IPS-18c (cell line): ENCODE results near the gene CFAP74.
"Not testable (repeated sequence)": the region's sequence is repeated elsewhere in the genome, so short reads cannot be mapped to it uniquely, and the experiment has no call there.

Source experiments
- H3K4me3 ChIP-seq: 2 replicates; pipeline ENCODE4 v1.7.0; 2013; ENCODE audit warnings: low read depth, mild to moderate bottlenecking, low read length, moderate library complexity; ENCODE audit not compliant: insufficient read depth
- H3K9me3 ChIP-seq: one replicate; pipeline ENCODE4 v1.6.1; 2013; ENCODE audit warnings: mild to moderate bottlenecking, low read length, moderate library complexity; ENCODE audit not compliant: control insufficient read depth, insufficient read depth

CFAP74 gene

GRCh38 chr1:1893291-1893985 is 110.1 kb downstream of the CFAP74 start:
- peaks cover 2% of the 10 kb centered on the region for H3K9me3 ChIP-seq

DNA sequence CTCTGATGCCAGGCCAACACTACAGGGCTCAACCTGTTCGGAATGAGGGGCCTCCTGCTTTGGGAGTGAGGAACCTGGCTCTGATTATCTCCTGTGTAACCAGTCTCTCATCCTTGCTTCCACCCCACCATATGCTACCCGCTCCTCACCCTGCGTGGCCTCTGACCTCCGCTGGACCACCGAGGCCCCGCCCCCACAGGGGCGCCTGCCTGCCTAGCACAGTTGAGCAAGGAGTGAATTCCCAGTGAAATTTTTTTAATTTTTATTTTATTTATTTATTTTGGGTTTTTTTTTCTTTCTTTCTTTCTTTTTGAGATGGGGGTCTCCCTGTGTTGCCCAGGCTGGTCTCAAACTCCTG is 110.8 kb downstream of the CFAP74 start:
- H3K4me3 ChIP-seq = no peak overlapping the region
- H3K9me3 ChIP-seq = peaks cover 2% of the 10 kb centered on the region

More at GRCh38 chr1:1893291-1893985, 110.1 kb downstream of the CFAP74 start:
- no peak overlapping the region for H3K4me3 ChIP-seq

GRCh38 chr1:1892079-1892762 is 111.4 kb downstream of the CFAP74 start:
- peaks cover 2% of the 10 kb centered on the region for H3K9me3 ChIP-seq
- H3K4me3 ChIP-seq = peak overlapping the region; percentile 53

DNA sequence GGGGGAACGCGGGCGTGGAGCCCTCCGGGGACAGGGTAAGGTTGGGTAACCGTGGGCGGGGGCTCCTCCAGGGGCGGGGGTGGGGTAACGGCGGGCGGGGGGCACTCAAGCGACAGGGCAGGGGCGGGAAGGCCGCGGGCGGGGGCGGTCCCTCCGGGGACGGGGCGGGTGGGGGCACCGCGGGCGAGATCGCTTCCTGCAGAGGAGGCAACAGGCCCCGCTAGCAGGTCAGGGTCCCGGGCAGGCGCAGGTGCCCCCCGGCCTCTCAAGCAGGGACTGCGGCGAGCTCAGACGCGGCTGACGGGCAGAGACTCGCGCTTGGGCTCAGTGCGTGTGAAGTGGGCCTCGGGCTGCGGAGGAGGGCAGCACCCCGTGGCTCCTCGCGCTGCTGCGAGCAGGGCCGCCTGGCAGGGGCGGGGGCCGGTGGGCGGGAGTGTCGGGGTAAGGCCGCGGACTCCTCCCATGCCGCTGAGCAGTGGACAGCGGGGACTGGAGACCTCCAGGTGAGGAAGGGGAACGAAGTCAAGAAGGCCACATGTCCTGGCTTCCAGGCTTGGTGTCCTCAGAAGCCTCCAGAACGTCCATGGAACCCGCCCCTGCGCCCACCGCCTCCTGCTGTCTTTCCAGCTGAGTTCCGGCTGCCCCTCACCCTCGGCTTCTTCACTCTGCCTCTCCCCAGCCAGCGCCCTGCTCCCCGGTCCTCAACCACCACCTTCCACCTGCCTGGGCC is 112.1 kb downstream of the CFAP74 start:
- H3K4me3 ChIP-seq = peak overlapping the region; percentile 53
- peaks cover 2% of the 10 kb centered on the region for H3K9me3 ChIP-seq

- peaks cover 2% of the 10 kb centered on the region for H3K9me3 ChIP-seq
- H3K4me3 ChIP-seq = peak within 1 kb of the TSS; percentile 84
Measured at GRCh38 chr1:1890506-1891348, 112.9 kb downstream of the CFAP74 start, which contains the start of gene GNB1. Gene GNB1, minus strand, starts transcription at chr1:1891087. Its CDS starts 65,634 bp downstream, at chr1:1825453.

- H3K9me3 ChIP-seq = no peaks in the 10 kb centered on the region
Measured at GRCh38 chr1:1889847-1890505, 113.6 kb downstream of the CFAP74 start.

GRCh38 chr1:1889090-1889750 is 114.4 kb downstream of the CFAP74 start:
- Histone ChIP-seq H3K4me3 (peak overlapping the region; percentile 84), H3K9me3 (no peaks in the 10 kb centered on the region)

More at GRCh38 chr1:1889847-1890505, 113.6 kb downstream of the CFAP74 start:
- peak overlapping the region; percentile 84 for H3K4me3 ChIP-seq

- not testable (repeated sequence) for H3K9me3 ChIP-seq, H3K4me3 ChIP-seq
Measured at GRCh38 chr1:1883890-1884289, 119.7 kb downstream of the CFAP74 start.

DNA sequence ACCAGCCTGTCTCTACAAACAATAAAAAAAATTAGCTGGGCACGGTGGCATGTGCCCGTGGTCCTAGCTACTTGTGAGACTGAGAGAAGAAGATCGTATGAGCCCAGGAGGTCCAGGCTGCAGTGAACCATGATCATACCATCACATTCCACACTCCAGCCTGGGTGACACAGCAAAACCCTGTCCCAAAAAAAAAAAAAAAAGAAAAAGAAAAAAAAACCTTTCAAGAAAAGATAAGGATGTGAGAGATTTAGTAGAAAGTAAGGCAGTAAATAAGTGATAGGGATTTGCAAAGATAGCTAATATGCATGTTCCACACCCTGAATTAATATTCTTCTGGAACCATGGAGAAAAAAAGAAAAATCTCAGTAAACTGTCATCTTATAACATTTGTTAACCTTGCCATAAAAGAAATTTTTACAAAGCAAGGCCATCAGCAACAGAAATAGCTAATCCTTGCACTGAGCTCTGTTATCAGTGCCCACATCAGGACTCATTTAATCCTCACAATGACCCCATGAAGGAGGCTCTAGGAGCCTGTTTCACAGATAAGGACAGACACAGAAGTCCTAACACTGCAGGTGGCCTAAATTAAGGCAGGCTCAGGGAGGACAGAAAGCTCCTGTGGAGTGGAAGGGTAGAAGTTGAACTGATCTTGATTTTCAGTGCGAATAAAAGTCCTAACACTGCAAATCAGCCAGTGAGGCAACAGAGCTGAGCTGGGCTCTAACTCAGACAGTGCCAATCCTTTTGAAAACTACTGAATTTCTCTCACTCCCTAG is 120.3 kb downstream of the CFAP74 start:
- Histone ChIP-seq H3K4me3 (no peak overlapping the region), H3K9me3 (no peaks in the 10 kb centered on the region)

- Histone ChIP-seq H3K4me3 (no peak overlapping the region), H3K9me3 (no peaks in the 10 kb centered on the region)
Measured at GRCh38 chr1:1881727-1882126, 121.9 kb downstream of the CFAP74 start.

DNA sequence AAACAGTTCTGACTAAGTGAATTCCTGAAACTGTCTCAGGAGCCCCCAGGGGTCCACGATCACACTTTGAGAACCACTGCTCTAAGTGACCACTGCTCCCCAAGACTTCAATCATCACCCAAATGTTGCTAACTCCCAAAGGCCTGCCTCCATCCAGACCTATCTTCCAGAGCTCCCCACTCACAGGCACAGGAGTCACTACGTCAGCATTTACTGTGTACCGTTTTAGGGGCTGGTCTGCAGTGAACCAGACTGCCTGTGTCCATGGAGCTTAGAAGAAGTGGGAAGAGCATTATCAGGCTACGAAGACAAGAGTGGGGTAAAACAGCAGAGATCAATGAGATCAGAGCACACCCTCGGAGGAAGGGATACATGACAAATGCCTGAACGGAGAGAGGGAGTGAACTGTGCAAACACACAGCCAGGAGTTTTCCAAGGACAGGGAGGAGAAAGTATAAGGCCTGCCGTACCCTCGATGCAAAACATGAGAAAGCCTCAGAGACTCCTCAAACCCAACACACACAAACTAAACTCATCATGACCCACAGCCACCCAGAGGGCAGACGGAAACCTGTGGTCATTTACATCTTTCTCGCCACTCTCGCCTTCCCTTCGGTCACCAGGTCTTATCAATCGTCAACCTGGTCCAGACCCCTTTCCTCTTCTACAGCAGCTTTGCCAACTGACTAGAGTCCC is 122.8 kb downstream of the CFAP74 start:
- H3K9me3 ChIP-seq = no peaks in the 10 kb centered on the region
- H3K4me3 ChIP-seq = no peak overlapping the region

GRCh38 chr1:1879942-1880341 is 123.6 kb downstream of the CFAP74 start:
- H3K9me3 ChIP-seq = peaks cover 6% of the 10 kb centered on the region

DNA sequence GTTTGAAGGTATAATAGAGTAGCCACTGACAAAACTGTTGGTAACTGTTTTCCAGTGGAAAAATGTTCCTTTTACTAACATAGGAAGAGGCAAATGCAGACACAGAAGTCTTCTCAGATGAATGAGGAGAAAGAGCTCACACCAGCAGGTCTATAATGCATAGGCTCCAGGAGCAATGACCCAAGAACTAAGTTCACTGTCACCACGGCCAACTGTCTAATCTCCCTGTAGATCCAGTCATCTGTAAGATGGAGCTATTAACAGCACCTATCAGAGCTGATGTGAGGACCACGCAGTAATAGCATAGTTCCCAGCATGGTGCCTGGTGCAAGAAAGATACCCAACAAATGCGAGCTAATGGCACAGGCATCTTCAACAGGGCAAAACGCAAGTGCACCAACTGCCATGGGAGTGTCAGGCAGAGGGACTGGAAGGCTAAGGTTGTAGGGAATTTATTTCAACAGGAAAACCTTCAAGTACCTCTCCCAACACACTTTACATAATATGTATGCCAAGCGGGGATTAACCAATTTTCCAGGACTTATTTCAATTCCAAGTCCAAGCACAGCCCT is 125.6 kb downstream of the CFAP74 start:
- H3K4me3 ChIP-seq = no peak overlapping the region
- H3K9me3 ChIP-seq = peaks cover 10% of the 10 kb centered on the region

More at GRCh38 chr1:1879942-1880341, 123.6 kb downstream of the CFAP74 start:
- no peak overlapping the region for H3K4me3 ChIP-seq

DNA sequence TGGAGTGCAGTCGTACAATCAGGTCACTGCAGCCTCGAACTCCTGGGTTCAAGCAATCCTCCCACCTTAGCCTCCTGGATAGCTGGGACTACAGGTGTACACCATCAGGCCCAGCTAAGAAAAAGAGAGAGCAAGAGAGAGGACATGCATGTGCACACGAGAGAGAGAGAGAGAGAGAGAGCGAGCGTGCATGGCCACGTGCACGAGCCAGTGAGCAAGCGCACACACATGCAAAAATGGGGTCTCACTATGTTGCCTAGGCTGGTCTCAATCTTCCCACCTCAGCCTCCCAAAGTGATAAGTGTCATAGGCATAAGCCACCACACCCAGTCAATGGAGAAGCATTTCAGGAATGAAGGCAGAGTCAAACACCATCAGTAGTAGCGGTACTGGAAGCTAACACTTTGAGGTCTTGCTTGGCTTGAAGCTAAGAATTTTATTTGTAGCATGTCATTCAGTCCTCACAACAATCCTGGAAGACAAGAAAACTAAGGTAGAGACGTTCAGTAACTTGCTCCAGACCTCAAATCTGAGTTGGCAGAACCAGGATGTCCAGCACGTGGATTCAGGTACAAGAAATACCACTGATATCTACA is 127.2 kb downstream of the CFAP74 start:
- Histone ChIP-seq H3K4me3 (no peak overlapping the region), H3K9me3 (peaks cover 11% of the 10 kb centered on the region)
